GM21360 (cell line): ENCODE results near the gene MICAL3.

Experiments
- ATAC-seq: cut with Tn5 transposase; IDR thresholded peaks from one replicate; pipeline ENCODE4 v1.9.1; 2021; ENCODE audit warnings: mild to moderate bottlenecking, moderate library complexity; ENCODE audit not compliant: unreplicated experiment

Gene MICAL3

DNA sequence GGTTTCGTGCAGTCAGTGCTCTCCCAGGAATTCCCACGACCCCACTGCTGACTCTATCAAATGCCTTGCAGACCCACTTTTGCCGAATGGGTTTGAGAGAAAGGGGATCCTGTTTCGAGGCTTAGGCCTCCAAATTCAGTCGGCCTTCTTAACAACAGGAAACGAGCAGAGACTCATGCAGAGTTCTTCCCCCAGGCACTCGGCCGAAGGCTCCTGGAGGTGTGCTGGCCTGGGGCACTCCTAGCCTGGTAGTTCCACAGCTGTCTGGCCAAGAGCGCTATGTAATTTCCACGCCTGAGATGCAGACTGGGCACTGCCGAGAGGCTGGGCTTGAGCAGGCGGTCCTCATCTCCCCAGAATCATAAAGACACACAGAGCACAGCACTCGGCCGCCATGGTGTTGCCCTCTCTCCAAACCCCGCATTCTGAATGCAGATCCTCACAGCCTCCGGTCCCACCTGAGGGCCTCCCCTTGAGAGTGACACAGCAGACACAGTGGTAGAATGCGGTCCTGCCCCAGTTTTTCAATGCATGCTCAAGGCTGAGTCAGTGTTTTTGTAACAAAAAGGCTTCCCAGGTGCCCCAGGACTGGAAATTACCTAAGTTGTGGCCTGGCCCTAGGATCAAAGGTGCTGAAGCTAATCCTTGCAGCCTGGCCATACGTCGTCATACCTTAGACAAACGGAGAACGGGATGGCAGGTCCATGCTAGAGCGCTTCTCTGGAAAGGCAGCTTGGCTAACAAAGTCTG, 219.9 kb downstream of the MICAL3 start:
- ATAC-seq: no peak

DNA sequence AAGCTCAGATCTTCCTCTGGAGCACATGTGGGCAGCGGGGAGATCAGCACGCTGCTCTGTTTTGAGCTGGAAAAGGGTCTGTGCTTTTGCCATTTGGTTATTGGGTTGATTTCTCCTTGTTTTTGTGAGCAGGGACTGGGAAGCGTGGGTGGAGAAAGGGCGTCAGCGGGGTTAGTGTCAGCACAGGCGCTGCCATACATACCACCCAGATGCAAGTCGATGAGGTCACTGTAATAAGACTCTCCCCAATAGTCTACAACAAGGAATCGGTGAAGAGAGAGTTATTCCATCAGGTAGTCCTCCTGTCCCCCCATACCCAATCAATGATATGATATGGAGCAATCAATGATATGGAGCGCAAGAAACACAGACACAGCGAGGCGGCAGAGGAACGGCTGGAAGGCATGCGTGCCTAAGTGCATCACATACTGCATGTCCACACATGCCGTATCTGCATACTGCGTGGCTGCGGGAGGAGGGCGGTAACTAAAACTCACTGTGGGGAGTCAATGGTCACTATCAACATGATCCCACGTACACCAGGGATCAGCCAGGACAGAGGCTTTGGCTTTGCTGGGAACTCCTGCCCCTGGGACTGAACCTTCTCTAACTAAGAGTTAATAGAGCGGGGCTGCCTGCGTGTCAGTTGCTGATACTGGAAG, 220.6 kb downstream of the MICAL3 start:
- ATAC-seq: no peak

DNA sequence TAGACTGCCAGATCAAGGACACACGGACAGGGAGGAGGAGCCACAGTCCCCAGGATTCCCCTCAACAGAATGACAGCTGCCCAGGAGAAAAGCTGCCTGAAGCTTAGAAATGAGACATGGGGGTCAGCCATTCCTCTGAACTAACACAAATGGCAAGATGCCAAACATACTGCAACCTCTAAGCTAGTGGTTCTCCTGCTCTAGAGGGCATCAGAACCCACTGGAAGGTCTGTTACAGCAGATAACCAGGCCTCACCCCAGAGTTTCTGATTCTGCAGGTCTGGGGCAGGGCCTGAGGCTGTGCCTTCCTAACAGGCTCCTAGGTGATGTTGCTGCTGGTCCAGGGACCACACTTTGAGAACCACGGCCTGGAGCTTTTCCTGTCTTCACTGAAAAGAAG, 221.5 kb downstream of the MICAL3 start:
- ATAC-seq: no peak

DNA sequence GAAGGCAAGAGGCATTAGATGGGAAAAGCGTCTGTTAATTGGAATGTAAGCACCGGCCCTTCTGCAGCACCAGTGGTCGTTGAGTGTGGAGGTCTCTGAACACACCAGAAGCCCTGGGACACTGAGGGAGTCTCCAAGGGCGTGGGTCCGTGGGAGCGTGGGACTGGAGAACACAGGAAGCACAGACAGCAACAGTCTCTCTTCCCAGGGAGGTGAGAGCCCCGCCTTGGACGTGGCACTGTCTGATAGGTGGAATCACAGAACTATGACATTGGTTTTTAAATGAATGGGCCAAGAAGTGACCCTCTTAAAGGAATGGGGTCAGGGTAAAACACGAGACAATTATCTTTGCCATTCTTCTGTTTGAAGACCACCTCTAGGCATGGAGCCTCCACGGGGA, 221.9 kb downstream of the MICAL3 start:
- ATAC-seq: no peak

DNA sequence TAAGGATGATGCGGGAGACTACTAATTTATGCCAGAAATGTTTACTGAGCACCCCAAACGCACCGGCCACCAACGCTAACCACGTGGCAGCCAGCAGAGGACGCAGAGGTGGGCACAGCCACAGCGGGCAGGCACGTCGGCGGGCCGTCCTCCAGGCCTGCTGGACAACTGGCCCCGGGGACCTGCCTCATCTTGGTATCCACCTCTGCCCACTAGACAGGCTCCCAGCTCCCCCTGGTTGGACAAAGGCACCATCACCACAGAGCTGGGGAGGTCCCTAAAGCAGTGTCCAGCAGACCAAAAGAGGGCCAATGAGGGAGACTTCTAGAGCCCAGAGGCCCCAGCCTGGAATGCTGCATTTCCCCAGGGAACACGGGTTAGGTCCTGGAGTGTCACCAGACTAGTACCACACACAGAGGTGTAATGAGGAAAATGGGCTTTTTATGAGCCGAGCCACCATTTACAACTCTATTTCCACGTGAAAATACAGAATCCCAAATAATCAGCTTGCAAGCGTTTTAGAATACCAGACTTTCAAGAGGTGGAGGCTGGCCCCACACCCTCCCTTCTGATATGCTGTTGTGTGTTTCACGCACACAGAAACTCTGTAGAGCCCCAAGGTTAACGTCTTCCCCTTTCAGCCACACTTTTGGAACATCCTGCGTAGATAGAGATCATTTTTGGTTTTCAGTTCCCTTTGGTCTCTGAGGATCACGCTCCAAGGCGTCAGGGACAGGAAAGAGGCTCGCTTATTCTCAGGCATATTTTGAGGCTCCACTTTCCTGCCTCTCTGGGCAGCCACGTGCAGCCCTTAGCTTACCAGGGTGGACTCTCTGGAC, 226.4 kb downstream of the MICAL3 start:
- ATAC-seq: peak; percentile 46

DNA sequence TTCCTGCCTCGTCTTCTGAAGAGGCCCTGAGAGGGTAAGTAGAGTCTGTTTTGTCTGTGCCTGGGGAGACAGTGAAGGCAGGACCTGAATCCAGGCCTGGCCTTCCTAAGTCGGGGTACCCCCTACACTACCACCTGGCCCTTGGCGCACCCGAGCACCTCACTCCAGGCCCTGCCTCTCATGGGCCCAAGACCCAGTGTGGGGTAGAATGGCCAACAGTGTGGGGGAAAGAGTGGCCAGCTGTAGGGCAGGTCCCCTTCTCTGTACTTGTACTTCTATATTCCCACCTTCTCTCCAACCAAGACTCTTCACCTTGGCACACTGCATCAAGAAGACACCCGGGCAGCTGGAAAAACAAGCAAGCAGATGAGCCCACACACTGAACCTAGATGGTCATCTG, 227.7 kb downstream of the MICAL3 start:
- no peak for ATAC-seq

DNA sequence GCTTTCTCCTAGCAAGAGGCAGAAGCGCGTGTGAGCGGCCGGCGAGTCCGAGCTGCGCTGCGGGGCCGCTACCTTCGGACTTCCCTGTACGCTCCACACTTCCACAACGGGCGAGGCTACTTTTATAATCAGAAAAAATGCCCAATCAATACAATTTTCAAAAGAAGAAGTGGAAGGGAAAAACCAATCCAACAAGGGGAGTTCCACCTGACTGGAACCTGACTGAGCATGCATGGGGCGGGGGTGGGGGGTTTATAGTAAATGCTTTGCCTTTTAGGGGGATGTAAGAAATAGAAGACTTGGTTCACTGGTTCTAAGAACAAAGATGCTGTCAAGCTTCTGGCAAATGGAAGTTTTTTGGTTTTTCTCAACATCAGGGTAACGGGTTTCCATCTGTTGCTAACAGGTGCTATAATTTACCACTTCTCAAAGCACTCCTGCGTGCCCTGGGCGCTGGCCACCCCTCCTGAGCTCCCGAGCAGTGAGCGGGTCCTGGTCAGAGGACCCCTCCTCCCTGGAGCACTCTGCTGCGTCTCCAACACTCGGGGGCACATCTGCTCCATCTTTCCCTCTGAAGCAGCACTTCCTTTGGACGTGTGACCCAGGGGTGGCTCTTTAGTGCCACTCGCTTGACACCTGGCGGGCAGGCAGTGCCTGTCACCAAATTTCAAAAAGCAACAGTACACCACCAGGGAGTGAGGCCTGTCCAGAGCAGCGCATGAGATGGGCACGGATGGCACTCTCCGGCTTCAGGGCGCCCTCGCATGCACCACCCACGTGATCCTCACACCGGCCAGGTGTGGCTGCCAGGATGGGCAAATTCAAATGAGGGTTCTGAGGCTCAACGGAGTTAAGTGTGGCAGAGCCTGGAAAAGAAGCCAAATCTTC, 228.5 kb downstream of the MICAL3 start:
- no peak for ATAC-seq

DNA sequence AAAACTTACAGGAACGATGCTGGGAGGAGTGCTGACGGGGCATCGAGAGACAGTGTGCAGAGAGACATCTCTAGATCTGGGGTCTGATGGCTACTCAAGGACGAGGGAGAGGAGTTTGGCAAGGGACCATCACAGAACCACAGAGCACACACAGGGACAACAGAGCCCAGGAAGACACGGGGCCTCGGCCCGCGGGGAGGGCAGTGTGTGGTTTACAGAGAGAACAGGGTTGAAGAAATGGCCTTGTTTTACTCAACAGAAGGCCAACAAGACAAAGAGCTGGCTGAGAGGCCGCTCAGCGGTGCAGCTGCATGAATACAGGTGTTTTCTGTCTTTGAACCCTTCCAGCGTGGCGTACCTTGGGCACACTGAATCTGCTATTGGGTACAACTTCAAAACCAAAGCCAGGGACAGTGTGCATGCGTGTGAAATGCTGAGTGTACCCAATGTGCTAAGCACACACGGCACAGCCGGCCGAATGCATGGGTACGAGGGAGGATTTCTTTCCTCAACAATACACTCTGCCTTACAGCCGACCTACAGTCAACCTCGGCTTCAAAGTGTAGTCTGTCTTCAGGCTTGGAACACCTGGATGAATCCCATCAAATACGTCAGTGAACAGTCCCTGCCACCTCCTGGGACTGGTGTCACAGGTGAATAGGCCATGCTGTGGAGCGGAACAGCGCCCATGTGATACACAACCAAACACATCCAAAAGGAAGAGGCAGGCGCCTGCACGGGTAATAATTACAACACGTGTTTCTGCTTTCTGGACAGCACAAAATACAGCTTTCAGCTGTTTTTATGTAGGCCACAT, 229.4 kb downstream of the MICAL3 start:
- ATAC-seq: no peak

DNA sequence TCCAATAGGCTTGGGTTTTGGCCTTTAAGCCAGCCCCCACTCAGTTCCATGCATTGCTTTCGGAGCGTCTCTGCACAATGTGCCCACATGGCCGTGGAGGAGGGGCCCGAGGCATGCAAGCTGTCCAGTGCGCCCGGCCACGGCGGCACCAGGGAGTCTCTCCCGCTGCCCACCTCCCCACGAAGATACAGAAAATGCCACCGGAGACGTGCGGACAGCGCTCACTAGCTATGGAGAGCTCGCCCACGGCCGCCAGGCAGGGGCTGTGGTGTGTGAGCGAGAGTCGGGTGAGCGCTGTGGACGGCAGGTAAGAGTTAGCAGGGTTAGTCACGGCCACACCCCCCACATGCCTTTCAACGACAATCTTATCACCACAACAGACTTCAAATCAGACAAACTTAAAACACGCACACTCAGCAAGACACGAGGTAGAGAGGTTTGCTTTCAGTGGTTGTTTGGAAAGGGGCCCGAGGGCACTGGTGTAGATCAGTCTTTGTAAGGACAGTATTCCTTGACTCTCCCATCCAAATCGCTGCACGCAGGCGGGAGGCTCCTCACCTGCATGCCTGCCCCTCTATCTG, 231.4 kb downstream of the MICAL3 start:
- no peak for ATAC-seq

DNA sequence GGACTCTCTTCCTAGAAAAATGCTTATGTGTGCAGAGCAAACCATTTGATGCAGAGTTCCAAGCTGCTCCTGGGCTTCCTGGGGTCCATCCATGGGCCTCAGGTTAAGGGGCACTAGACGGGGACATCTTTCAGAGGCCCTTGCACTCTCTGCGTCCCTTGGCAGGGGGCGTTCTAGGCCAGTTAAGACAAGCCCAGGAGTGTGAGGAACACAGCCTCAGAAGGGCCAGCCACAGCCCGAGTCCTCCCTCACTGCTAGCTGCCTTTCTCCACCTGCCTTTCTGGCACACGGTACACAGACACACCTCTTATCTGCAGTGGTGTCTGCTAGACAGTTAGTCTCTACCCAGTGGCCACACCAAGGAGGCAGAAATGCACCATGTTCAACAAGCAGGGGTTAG, 232.1 kb downstream of the MICAL3 start:
- no peak for ATAC-seq

DNA sequence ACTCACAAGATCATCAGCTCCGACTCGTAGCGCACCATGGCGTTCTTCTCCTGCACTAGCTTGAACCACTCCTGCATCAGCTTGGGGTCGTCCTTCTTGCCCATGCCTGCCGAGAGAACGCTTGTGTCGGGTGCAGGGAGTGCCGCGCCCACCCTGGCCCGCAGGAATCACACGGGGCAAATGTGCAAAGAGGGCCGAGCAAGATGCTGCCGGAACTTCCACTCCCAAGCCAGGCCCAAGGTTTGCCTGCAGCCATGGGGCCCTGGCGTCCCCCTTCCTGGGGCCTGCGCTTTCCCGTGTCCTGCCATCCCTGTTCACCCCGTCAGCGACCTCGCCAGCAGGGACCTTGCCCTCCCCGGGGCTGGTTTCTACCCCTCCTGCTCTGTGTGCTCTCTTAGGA, 233.2 kb downstream of the MICAL3 start:
- ATAC-seq: no peak

DNA sequence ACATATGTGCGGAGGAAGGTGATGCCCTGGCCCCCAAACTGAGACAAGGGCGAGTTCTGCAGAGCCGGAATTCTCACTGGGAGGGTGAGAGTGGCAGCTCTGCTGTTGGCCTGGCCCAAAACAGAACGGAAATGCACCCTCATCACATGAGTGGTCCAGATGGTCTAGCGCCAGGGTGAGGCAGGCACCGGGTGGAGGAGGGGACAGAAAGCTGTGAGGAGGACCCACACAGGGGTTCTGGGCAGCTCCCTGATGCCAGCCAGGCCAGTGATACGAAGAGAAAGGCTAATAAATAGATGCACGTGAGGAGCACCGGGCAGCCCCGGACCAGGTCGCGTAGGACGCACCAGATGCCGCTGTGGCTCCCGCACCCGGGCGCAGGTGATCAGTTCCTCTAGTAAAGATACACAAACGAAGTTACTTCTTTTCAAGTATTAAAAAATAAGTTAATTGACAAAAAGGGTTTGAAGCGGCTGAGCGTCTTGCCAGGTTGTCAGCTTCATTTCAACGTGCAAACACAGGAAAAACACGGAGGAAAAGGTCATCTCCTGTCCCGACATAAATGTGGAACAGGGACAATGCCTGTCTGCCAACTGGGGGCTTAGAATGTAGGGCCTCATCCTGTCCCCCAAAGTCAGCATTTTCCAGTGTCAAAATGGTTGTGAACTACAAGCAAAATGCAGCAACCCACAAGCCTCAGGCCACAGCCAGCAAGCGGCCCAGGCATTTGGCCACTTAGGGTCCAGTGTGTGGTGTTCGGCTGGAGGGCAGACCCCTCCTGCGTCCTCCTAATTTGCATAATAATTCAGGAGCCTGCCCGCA, 234.8 kb downstream of the MICAL3 start:
- no peak for ATAC-seq

DNA sequence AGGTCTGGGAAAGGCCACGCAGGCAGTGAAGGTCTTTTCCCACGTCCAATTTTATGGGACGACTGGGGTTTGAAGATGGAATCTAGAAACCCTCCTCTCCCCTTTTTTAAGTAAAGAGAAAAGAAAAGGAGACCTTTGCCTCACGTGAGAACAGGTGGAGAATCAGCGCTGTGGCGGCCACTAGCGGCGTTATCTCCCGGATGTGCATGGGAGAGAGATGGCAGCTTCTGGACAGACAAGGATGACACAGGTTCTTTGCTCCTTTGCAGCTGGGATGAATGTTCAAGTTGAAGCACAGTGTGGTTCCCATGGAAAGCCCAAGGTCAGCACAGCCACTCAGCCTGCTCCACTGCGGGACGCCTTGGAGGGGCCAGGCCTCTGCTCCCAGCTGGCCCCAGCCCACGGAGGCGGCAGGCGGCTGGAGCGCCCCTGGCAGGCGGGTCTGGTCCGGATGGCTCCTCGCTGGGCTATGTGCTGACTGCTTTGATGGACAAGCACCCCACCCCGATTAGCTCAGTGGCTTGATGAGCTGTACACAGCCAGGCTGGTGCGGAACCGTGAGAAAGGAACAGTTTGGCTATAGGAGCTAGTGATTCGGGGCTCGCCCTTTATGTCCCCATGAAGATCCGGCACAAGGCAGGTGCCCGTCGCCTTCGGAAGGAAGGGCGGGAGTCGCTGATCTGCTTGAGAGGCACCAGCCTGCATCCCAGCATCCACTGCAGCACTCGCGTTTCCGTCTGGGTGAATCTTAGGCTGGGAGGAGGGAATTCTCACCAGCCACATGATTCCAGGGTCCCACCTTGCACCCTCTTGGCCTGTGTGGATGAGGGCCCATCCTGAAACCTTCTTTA, 235.6 kb downstream of the MICAL3 start:
- no peak for ATAC-seq

DNA sequence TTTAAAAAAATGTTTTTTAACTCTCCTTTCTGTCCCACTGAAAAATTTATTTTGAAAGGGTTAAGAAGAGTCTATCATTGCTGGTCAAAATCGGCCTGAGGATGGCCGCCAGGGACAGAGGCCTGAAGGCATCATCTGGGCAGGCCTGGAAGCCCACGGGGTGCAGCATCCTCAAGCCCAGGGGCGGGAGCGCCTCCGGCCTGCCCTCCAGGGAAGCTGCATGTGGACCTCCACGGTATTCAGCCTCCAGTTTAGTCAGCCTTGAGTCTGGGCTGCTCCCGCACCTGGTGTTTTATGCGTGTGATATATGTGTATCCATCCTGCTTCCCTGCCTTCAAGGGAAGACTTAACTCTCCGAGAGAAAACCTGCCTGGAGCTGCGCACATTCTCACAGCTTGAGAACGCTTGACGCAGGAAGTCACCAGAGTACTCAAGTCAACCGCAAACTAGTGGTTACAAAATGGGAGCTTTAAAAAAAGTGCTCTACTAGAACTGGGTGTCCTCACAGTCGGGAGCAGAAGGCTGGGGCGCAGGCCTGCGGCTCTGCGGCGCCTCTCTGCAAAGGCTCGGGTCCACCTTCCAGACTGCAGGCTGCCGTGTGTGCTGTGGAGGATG, 236.5 kb downstream of the MICAL3 start:
- no peak for ATAC-seq

DNA sequence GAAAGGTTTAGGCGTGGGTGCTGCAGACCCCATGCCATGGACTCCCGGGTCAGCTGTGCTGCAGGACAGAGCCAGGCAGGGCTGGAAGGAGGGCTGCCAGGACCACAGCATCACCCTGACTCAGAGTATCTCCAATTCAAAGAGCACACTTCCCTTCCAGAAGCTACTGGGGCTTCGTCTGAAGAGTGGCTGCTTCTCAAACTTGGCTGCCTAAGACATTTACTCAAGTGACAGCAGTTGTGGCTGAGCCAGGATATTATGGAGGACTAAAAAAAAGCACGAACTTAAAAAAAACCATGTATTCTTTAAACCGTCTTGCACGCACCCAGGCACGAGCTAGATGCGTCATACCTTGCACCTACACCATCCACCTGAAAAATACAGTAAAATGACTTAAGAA, 237.1 kb downstream of the MICAL3 start:
- no peak for ATAC-seq

DNA sequence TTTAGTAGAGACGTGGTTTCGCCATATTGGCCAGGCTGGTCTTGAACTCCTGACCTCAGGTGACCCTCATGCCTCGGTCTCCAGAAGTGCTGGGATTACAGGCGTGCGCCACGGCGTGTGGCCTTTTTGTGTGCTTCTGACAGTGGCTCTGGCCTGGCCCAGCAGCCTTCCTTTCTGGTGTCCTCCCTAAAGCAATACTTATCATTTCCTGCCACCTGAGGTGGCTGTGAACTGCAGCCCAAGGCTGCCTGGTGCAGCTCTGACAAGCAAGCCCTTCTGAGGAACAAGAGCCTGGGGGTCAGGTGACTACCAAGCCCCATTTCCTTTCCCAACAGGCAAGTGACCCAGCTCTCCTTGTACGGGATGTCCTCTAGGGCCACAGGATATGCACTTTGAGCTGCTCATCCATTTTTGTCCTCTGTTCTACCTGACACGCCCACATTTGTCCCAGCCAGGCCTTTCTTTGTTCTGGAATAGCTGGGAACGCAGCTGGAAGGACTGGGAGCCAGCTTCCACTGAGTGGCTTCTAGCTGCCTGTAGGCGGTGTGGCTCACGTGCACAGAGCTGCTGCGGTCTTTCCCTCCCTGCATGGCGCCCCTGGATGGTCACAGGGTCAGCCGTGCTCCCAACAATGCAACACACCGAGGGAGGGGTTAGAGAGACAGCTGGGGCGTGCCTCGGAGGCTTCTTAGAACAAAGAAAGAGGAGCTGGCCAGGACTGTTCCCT, 237.8 kb downstream of the MICAL3 start:
- no peak for ATAC-seq
